ENCODE results near the gene MRPL2. TPM values are rescaled to one million over a fixed set of nuclear protein-coding genes. Genes with fewer than 3 reads are reported as not detected.
A peak's percentile ranks its signal among the peaks of the same experiment; 100 is the strongest.
"Not testable (repeated sequence)": the region's sequence is repeated elsewhere in the genome, so short reads cannot be mapped to it uniquely, and the experiment has no call there.

Gene MRPL2
- total RNA-seq, 1 donor, result 20.6 TPM

GRCh38 chr6:43082806-43083655 lies 23.8 kb upstream of the MRPL2 start:
- Histone ChIP-seq H3K4me2 (ENCODE audit: insufficient read depth, low read length) (no peak overlapping the region), H3K36me3 (ENCODE audit: insufficient read depth, low read length) (no peaks in the 10 kb centered on the region), H4K20me1 (ENCODE audit: insufficient read depth, low read length) (peaks cover 44% of the 10 kb centered on the region), H3K27me3 (ENCODE audit: insufficient read depth, low read length) (no peaks in the 10 kb centered on the region), H3K79me2 (ENCODE audit: insufficient read depth, low read length) (peaks cover 82% of the 10 kb centered on the region), H3K9me3 (ENCODE audit: low read depth, low read length) (no peaks in the 10 kb centered on the region), H3K4me1 (ENCODE audit: insufficient read depth, low read length) (peaks cover 16% of the 10 kb centered on the region), H2AFZ (ENCODE audit: low read length) (no peak overlapping the region), H3K4me3 (ENCODE audit: insufficient read depth, low read length) (no peak overlapping the region), H3K27ac (ENCODE audit: low read depth, low read length) (no peak overlapping the region)
- no peak for TF ChIP-seq CTCF (IDR thresholded peaks at IDR 0.05; ENCODE audit: extremely low read depth, low read depth, low read length)
- DNase-seq (ENCODE audit: insufficient read length, low spot score, missing footprints), result peak; percentile 55

- not testable (repeated sequence) for H3K36me3 ChIP-seq (ENCODE audit: insufficient read depth, low read length); H3K4me3 ChIP-seq (ENCODE audit: insufficient read depth, low read length); H3K4me2 ChIP-seq (ENCODE audit: insufficient read depth, low read length); H2AFZ ChIP-seq (ENCODE audit: low read length); H3K9me3 ChIP-seq (ENCODE audit: low read depth, low read length); H3K27me3 ChIP-seq (ENCODE audit: insufficient read depth, low read length); H3K27ac ChIP-seq (ENCODE audit: low read depth, low read length)
- Histone ChIP-seq H4K20me1 (ENCODE audit: insufficient read depth, low read length) (peaks cover 33% of the 10 kb centered on the region), H3K79me2 (ENCODE audit: insufficient read depth, low read length) (peaks cover 82% of the 10 kb centered on the region), H3K4me1 (ENCODE audit: insufficient read depth, low read length) (peaks cover 27% of the 10 kb centered on the region)
- peak; percentile 46 for DNase-seq (ENCODE audit: insufficient read length, low spot score, missing footprints)
These were observed 22.7 kb upstream of the MRPL2 start for GRCh38 chr6:43081922-43082321.

- no peak for TF ChIP-seq CTCF (IDR thresholded peaks at IDR 0.05; ENCODE audit: extremely low read depth, low read depth, low read length)
- no peak overlapping the region for H3K27ac ChIP-seq (ENCODE audit: low read depth, low read length)
- DNase-seq (ENCODE audit: insufficient read length, low spot score, missing footprints), result peak; percentile 34
- no peaks in the 10 kb centered on the region for H3K36me3 ChIP-seq (ENCODE audit: insufficient read depth, low read length)
- H3K4me1 ChIP-seq (ENCODE audit: insufficient read depth, low read length), result peaks cover 24% of the 10 kb centered on the region
- H2AFZ ChIP-seq (ENCODE audit: low read length), result no peak overlapping the region
- H4K20me1 ChIP-seq (ENCODE audit: insufficient read depth, low read length), result peaks cover 24% of the 10 kb centered on the region
- H3K4me2 ChIP-seq (ENCODE audit: insufficient read depth, low read length), result no peak overlapping the region
- H3K79me2 ChIP-seq (ENCODE audit: insufficient read depth, low read length), result peaks cover 79% of the 10 kb centered on the region
- H3K9me3 ChIP-seq (ENCODE audit: low read depth, low read length), result no peaks in the 10 kb centered on the region
- no peak overlapping the region for H3K4me3 ChIP-seq (ENCODE audit: insufficient read depth, low read length)
- H3K27me3 ChIP-seq (ENCODE audit: insufficient read depth, low read length), result no peaks in the 10 kb centered on the region
These were observed 21.8 kb upstream of the MRPL2 start for GRCh38 chr6:43081043-43081442.

GRCh38 chr6:43078691-43079090 lies 19.5 kb upstream of the MRPL2 start:
- H3K27me3 ChIP-seq (ENCODE audit: insufficient read depth, low read length), result no peaks in the 10 kb centered on the region
- H3K4me1 ChIP-seq (ENCODE audit: insufficient read depth, low read length), result peaks cover 32% of the 10 kb centered on the region
- peak overlapping the region; percentile 58 for H3K27ac ChIP-seq (ENCODE audit: low read depth, low read length)
- no peak for TF ChIP-seq CTCF (IDR thresholded peaks at IDR 0.05; ENCODE audit: extremely low read depth, low read depth, low read length)
- peaks cover 4% of the 10 kb centered on the region for H3K36me3 ChIP-seq (ENCODE audit: insufficient read depth, low read length)
- H3K4me2 ChIP-seq (ENCODE audit: insufficient read depth, low read length), result peak overlapping the region; percentile 83
- no peak overlapping the region for H2AFZ ChIP-seq (ENCODE audit: low read length)
- no peaks in the 10 kb centered on the region for H3K9me3 ChIP-seq (ENCODE audit: low read depth, low read length)
- no peak for DNase-seq (ENCODE audit: insufficient read length, low spot score, missing footprints)
- peaks cover 60% of the 10 kb centered on the region for H3K79me2 ChIP-seq (ENCODE audit: insufficient read depth, low read length)
- peaks cover 18% of the 10 kb centered on the region for H4K20me1 ChIP-seq (ENCODE audit: insufficient read depth, low read length)
- H3K4me3 ChIP-seq (ENCODE audit: insufficient read depth, low read length), result peak overlapping the region; percentile 14

Data from osteoblast (primary cell).